Activated T-helper 1 cell treated with anti-CD3 and anti-CD28 coated beads, Interleukin-12 subunit alpha, Interleukin-12 subunit beta, Interleukin-2, Interleukin-4 antibody, amounts not matched to agents 30 ng/mL and 10 ng/mL and 1 ng/mL, durations not matched to agents 14 hours and 24 hours and 36 hours (primary cell): ENCODE data around the gene TAGLN3. TPM values are rescaled to one million over a fixed set of nuclear protein-coding genes. Genes with fewer than 3 reads are reported as not detected.

Experiments
- DNase-seq: peaks from one replicate; pipeline ENCODE4 v3.0.0; 2021; ENCODE audit warnings: low spot score
- H3K27ac Mint-ChIP-seq: one replicate; pipeline ENCODE4 v1.8.0; 2021; ENCODE audit warnings: mild to moderate bottlenecking, mixed read lengths
- H3K27me3 Mint-ChIP-seq: one replicate; pipeline ENCODE4 v1.8.0; 2022; ENCODE audit warnings: mild to moderate bottlenecking, moderate library complexity, mixed read lengths; ENCODE audit not compliant: insufficient read depth
- H3K36me3 Mint-ChIP-seq: one replicate; pipeline ENCODE4 v1.8.0; 2021; ENCODE audit warnings: low read depth, mixed read lengths
- H3K4me1 Mint-ChIP-seq: one replicate; pipeline ENCODE4 v1.8.0; 2021; ENCODE audit warnings: low read depth, mixed read lengths
- H3K4me3 Mint-ChIP-seq: one replicate; pipeline ENCODE4 v1.8.0; 2021; ENCODE audit warnings: mild to moderate bottlenecking, moderate library complexity, mixed read lengths
- H3K9me3 Mint-ChIP-seq: one replicate; pipeline ENCODE4 v1.8.0; 2021; ENCODE audit warnings: mixed read lengths
- intact Hi-C: fragments of 100-400 bp; cut with micrococcal nuclease; formaldehyde crosslinking; loops from one replicate; pipeline ENCODE4 v1.15.1; 2024
- total RNA-seq: library from RNA; stranded (reverse); gene quantifications from 2 replicates; pipeline ENCODE4 v1.2.3, GENCODE V29; 2022

Gene TAGLN3
- total RNA-seq, 1 donor from 2014 or later = 0.78 TPM

GRCh38 chr3:112047264-112047663, 48.5 kb downstream of the TAGLN3 start:
- peaks cover 4% of the 10 kb centered on the region for H3K27me3 Mint-ChIP-seq
- intact Hi-C loops = no loop called here
- DNase-seq = no peak
- no peak overlapping the region for H3K27ac Mint-ChIP-seq
- no peaks in the 10 kb centered on the region for H3K4me1 Mint-ChIP-seq
- H3K36me3 Mint-ChIP-seq = no peaks in the 10 kb centered on the region
- H3K9me3 Mint-ChIP-seq = no peaks in the 10 kb centered on the region
- H3K4me3 Mint-ChIP-seq = no peak overlapping the region

DNA sequence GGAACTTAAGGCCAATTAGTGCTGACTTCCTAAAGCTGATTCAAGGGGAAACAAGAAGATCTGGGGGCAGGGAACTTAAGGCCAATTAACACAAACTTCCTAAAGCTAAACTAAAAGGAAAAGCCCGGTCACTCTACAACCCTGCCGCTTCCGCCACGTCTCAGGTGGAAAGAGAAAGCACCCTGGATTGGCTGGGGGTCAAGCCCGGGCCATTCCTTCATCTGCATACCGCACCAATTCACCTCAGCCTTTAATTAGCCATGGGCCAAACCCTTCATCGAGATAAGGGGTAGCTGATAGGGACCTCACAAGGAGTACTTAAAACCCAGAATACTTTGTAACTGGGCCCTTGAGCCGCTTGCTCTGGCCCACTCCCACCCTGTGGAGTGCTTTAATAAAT, 50.2 kb downstream of the TAGLN3 start:
- H3K27ac Mint-ChIP-seq = no peak overlapping the region
- no peak for DNase-seq
- intact Hi-C loops = no loop called here
- H3K4me3 Mint-ChIP-seq = no peak overlapping the region
- peaks cover 4% of the 10 kb centered on the region for H3K27me3 Mint-ChIP-seq
- H3K4me1 Mint-ChIP-seq = peaks cover 7% of the 10 kb centered on the region
- no peaks in the 10 kb centered on the region for H3K9me3 Mint-ChIP-seq
- no peaks in the 10 kb centered on the region for H3K36me3 Mint-ChIP-seq

DNA sequence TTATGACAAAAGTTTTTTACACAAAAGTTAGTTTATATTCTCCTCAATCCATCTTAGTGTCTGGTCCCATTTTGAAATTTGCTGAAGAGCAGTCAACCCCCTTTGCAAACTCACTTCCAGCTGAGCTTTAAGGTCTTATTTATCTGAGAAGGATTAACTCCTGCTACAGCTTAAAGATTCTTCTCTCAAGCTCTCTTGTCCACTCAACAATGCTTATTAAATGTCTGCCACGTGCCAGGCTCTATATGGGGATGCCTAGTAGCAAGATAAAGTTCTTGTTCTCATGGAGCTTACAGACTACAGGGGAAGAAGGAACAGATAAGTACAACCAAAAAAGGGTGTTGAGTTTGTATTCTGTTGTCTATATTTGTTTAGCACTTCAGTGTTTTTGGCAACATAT, 54.5 kb downstream of the TAGLN3 start:
- intact Hi-C loops = no loop called here
- Mint-ChIP-seq H3K27me3 (peaks cover 4% of the 10 kb centered on the region), H3K36me3 (no peaks in the 10 kb centered on the region), H3K4me3 (no peak overlapping the region), H3K9me3 (no peaks in the 10 kb centered on the region), H3K27ac (no peak overlapping the region), H3K4me1 (peaks cover 31% of the 10 kb centered on the region)
- no peak for DNase-seq

DNA sequence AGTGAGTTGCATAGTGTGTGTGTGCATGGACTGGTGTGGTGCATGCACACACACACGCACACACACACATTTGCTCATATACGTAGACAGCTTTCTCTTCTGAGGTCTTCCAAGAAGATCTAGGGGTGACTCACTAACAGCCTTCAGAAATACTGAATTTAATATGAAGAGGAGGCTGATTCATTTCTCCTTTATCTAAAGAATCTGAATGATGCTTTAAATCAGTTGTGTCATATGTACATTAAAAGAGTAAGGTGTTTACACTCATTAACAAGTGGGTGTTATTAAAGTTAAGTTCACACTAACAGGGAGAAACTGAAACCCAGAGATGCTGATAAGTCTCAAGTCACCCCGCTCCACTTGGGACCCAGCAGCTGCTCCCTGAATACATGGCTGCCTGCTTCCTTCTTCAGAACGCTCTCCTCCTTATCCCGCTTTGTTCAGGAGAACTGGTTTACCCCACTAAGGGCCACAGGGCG, 57.8 kb downstream of the TAGLN3 start:
- no peak for DNase-seq
- Mint-ChIP-seq H3K4me3 (no peak overlapping the region), H3K36me3 (no peaks in the 10 kb centered on the region), H3K9me3 (no peaks in the 10 kb centered on the region), H3K4me1 (peaks cover 31% of the 10 kb centered on the region), H3K27me3 (peaks cover 4% of the 10 kb centered on the region), H3K27ac (peak overlapping the region; percentile 53)
- intact Hi-C loops = loop anchor here (1.0 to 2.0 kb wide), 2 partner anchors 18 to 30 kb away; partner anchors contain the start of gene C3orf52

GRCh38 chr3:112059497-112059896, 60.8 kb downstream of the TAGLN3 start:
- no peaks in the 10 kb centered on the region for H3K36me3 Mint-ChIP-seq
- no peak overlapping the region for H3K27ac Mint-ChIP-seq
- no peaks in the 10 kb centered on the region for H3K27me3 Mint-ChIP-seq
- no peaks in the 10 kb centered on the region for H3K9me3 Mint-ChIP-seq
- no peak overlapping the region for H3K4me3 Mint-ChIP-seq
- intact Hi-C loops = no loop called here
- DNase-seq = no peak
- H3K4me1 Mint-ChIP-seq = peaks cover 18% of the 10 kb centered on the region

DNA sequence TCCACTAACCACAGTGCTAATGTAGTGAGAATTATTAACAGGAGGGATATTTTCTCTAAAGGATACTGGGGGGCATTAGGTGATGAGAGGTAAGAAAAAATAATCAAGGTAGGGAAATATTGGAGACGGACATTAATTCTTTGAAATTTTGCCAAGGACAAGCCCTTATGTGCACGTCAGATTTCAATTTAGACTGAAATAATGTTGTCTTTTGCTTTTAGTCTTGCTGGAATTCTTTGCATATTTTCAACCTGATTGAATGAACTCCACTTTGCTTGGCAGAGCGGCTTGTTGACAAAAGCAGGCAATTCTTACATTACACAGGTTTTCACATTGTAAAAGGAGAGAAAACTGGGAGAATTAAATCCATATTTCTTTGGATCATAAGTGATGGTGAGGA, 62.4 kb downstream of the TAGLN3 start:
- Mint-ChIP-seq H3K36me3 (no peaks in the 10 kb centered on the region), H3K4me1 (peaks cover 17% of the 10 kb centered on the region), H3K9me3 (no peaks in the 10 kb centered on the region), H3K4me3 (no peak overlapping the region), H3K27me3 (no peaks in the 10 kb centered on the region), H3K27ac (no peak overlapping the region)
- DNase-seq = no peak
- intact Hi-C loops = no loop called here

Other genes starting within 250 kb of the TAGLN3 start
- gene PHLDB2, start 139.7 kb upstream of the TAGLN3 start, total RNA-seq = 0.61 and 0.75 TPM in 2 replicates
- 37.7 and 42.9 TPM in 2 replicates for gene ABHD10, start 19.9 kb upstream of the TAGLN3 start, total RNA-seq
- not detected in 2 replicates for gene TMPRSS7, start 35.8 kb downstream of the TAGLN3 start, total RNA-seq
- gene C3orf52, start 87.5 kb downstream of the TAGLN3 start, total RNA-seq = 12.4 and 12.8 TPM in 2 replicates
- gene GCSAM, start 134.3 kb downstream of the TAGLN3 start, total RNA-seq = 2.8 and 3.5 TPM in 2 replicates